ENCODE measurements around the gene ATOSB.
"Not testable (repeated sequence)": the region's sequence is repeated elsewhere in the genome, so short reads cannot be mapped to it uniquely, and the experiment has no call there.

ATOSB gene

GRCh38 chr9:35115680-35116538 is at the start of gene ATOSB:
TSS of gene ATOSB (minus strand) at chr9:35115862. CDS start at chr9:35108274, 7,588 bp downstream.
- peak; percentile 89 for DNase-seq

- DNase-seq, result no peak
These were observed 49.0 kb upstream of the ATOSB start for GRCh38 chr9:35164711-35165110.

- DNase-seq, result no peak
These were observed 47.8 kb upstream of the ATOSB start for GRCh38 chr9:35163413-35163812.

GRCh38 chr9:35162605-35163315 is 47.1 kb upstream of the ATOSB start:
- no peak for DNase-seq

GRCh38 chr9:35161713-35162604 is 46.3 kb upstream of the ATOSB start, which contains the start of gene UNC13B:
TSS of gene UNC13B (plus strand) at chr9:35162009. CDS start at chr9:35162284, 275 bp downstream.
- DNase-seq, result peak; percentile 78

- no peak for DNase-seq
These were observed 43.0 kb upstream of the ATOSB start for GRCh38 chr9:35158501-35159280.

- not testable (repeated sequence) for DNase-seq
These were observed 42.2 kb upstream of the ATOSB start for GRCh38 chr9:35157836-35158235.

GRCh38 chr9:35156781-35157180 is 41.1 kb upstream of the ATOSB start:
- no peak for DNase-seq

- DNase-seq, result no peak
These were observed 37.3 kb upstream of the ATOSB start for GRCh38 chr9:35152926-35153325.

- DNase-seq, result not testable (repeated sequence)
These were observed 32.4 kb upstream of the ATOSB start for GRCh38 chr9:35147941-35148563.

- DNase-seq, result no peak
These were observed 26.4 kb upstream of the ATOSB start for GRCh38 chr9:35142037-35142436.

- DNase-seq, result no peak
These were observed 24.4 kb upstream of the ATOSB start for GRCh38 chr9:35140093-35140492.

- no peak for DNase-seq
These were observed 21.2 kb upstream of the ATOSB start for GRCh38 chr9:35136866-35137265.

- no peak for DNase-seq
These were observed 20.3 kb upstream of the ATOSB start for GRCh38 chr9:35135988-35136387.

GRCh38 chr9:35134920-35135319 is 19.3 kb upstream of the ATOSB start:
- DNase-seq, result no peak

GRCh38 chr9:35116898-35117551 is 1.4 kb upstream of the ATOSB start:
- DNase-seq, result peak; percentile 76

GRCh38 chr9:35116539-35116897 is 856 bp upstream of the ATOSB start:
- DNase-seq, result no peak

- no peak for DNase-seq
These were observed 628 bp downstream of the ATOSB start for GRCh38 chr9:35114840-35115628.

GRCh38 chr9:35114113-35114839 is 1.4 kb downstream of the ATOSB start:
- DNase-seq, result peak; percentile 48

Measured in stimulated activated CD4-positive, alpha-beta T cell treated with anti-CD3 and anti-CD28 coated beads, Interleukin-12 subunit alpha, Interleukin-12 subunit beta, amount 100 ng/mL, for 4 hours (primary cell).